T-helper 9 cell (primary cell): ENCODE data around the gene OIT3.

Experiments used
- DNase-seq: peaks from one replicate; pipeline ENCODE4 v3.0.0-alpha.2; 2020
- total RNA-seq, 2 donors: gene quantifications; one replicate each; lab custom pipeline; 2026; lab: John Stamatoyannopoulos, UW

The OIT3 gene
- total RNA-seq = 0 to 0.07 reads per million in 2 donors

- DNase-seq = no peak
These were observed at the start of gene OIT3 for GRCh38 chr10:72893136-72893798. OIT3 (plus strand) TSS chr10:72893739; CDS start chr10:72893799, 60 bp downstream.

GRCh38 chr10:72846238-72846637 lies 47.3 kb upstream of the OIT3 start:
- DNase-seq = no peak

- DNase-seq = no peak
These were observed 45.9 kb upstream of the OIT3 start for GRCh38 chr10:72847681-72848080.

- DNase-seq = no peak
These were observed 42.7 kb upstream of the OIT3 start for GRCh38 chr10:72850861-72851260.

GRCh38 chr10:72851509-72851908 lies 42.0 kb upstream of the OIT3 start:
- DNase-seq = no peak

GRCh38 chr10:72852508-72852907 lies 41.0 kb upstream of the OIT3 start:
- no peak for DNase-seq

GRCh38 chr10:72855129-72855528 lies 38.4 kb upstream of the OIT3 start:
- no peak for DNase-seq

- DNase-seq = no peak
These were observed 37.7 kb upstream of the OIT3 start for GRCh38 chr10:72855790-72856189.

GRCh38 chr10:72858067-72858466 lies 35.5 kb upstream of the OIT3 start:
- no peak for DNase-seq

GRCh38 chr10:72862957-72863356 lies 30.6 kb upstream of the OIT3 start:
- no peak for DNase-seq

GRCh38 chr10:72875250-72876055 lies 18.1 kb upstream of the OIT3 start:
- DNase-seq = no peak

GRCh38 chr10:72879245-72879644 lies 14.3 kb upstream of the OIT3 start:
- no peak for DNase-seq

- no peak for DNase-seq
These were observed 12.2 kb upstream of the OIT3 start for GRCh38 chr10:72881291-72881690.

GRCh38 chr10:72883861-72884260 lies 9.7 kb upstream of the OIT3 start:
- no peak for DNase-seq

GRCh38 chr10:72885953-72886352 lies 7.6 kb upstream of the OIT3 start:
- DNase-seq = no peak

GRCh38 chr10:72886621-72887020 lies 6.9 kb upstream of the OIT3 start:
- no peak for DNase-seq

- no peak for DNase-seq
These were observed 6.5 kb upstream of the OIT3 start for GRCh38 chr10:72887043-72887442.

- DNase-seq = no peak
These were observed 5.3 kb upstream of the OIT3 start for GRCh38 chr10:72888151-72888638.

- no peak for DNase-seq
These were observed 4.1 kb upstream of the OIT3 start for GRCh38 chr10:72889391-72889831.

GRCh38 chr10:72890086-72890485 lies 3.5 kb upstream of the OIT3 start:
- DNase-seq = no peak

GRCh38 chr10:72895236-72895850 lies 1.8 kb downstream of the OIT3 start:
- no peak for DNase-seq

GRCh38 chr10:72898616-72899015 lies 5.1 kb downstream of the OIT3 start:
- DNase-seq = no peak

GRCh38 chr10:72899545-72899944 lies 6.0 kb downstream of the OIT3 start:
- no peak for DNase-seq
